Measurements from ENCODE around the gene EREG.
"Not testable (repeated sequence)": the region's sequence is repeated elsewhere in the genome, so short reads cannot be mapped to it uniquely, and the experiment has no call there.

Gene EREG

DNA sequence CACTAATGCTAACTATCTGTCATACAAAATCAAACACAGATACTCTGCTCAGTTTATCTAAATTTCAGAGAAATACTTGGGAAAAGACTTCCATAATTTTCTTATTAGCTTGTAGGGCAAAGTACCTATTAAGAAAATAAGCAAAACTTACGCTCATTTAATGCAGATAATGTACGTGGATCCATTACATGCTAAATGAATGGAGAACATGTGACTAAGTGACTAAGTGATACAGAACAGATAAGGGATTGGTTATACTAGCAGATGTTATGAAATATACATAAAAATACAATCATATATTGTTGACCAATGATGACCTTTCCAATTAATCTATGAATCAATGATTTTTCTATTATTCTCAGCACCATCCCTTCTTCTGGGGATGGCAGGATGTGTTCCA, 25.7 kb downstream of the EREG start:
- no peak for DNase-seq (ENCODE audit: low read depth)

DNA sequence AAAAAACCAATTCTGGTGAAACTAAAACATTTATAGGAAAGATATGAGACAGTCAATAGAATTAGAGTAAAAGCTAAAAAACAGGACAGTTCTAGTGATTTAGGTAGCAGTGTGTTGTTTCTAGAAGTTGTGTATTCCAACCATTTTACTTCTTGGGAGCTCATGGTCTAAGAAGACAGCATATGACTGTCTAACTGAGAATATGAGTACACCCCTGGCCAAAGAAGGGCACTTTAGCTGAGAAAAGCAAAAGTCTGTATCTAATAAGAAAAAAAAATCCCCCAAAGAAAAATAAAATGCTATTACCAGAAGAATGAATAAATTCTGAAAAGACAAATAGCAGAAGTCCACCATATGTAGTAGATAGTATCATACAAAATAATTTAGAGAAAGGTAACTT, 26.4 kb downstream of the EREG start:
- no peak for DNase-seq (ENCODE audit: low read depth)

GRCh38 chr4:74391890-74392475, 27.0 kb downstream of the EREG start:
- no peak for DNase-seq (ENCODE audit: low read depth)

DNA sequence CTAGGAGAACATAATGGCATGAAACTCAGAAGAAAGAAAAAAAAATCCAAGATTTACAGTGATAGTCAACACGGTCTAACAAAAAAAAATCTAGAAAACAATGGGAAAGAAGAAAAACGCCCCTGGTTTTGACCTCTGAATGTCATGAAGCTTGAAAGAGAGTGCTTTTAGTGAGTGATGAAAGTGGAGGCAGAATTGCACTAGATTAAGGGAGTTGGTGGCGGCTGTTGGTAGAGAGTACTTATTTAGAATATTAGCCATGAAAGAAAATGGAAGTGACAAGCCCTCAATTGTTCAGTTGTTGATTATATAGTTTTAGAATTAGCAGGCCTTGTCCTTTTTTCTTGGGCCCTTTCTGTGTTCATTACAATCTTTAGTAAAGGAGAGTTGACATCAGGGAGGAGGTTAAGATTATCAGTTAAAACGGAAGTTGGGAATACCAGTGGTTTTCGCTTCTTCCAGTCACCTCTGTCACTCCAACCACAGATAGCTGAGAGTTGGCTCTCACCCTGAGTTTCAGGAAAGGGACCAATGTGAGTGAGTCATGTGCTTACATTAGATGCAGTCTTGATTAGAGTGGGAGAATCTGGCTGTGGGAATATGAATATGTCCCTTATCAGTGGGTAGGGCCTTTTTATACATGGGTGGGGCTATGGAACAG, 29.7 kb downstream of the EREG start:
- no peak for DNase-seq (ENCODE audit: low read depth)

- no peak for DNase-seq (ENCODE audit: low read depth)
Measured at GRCh38 chr4:74395633-74396032, 30.7 kb downstream of the EREG start.

GRCh38 chr4:74397748-74398426, 32.9 kb downstream of the EREG start:
- DNase-seq (ENCODE audit: low read depth): no peak

DNA sequence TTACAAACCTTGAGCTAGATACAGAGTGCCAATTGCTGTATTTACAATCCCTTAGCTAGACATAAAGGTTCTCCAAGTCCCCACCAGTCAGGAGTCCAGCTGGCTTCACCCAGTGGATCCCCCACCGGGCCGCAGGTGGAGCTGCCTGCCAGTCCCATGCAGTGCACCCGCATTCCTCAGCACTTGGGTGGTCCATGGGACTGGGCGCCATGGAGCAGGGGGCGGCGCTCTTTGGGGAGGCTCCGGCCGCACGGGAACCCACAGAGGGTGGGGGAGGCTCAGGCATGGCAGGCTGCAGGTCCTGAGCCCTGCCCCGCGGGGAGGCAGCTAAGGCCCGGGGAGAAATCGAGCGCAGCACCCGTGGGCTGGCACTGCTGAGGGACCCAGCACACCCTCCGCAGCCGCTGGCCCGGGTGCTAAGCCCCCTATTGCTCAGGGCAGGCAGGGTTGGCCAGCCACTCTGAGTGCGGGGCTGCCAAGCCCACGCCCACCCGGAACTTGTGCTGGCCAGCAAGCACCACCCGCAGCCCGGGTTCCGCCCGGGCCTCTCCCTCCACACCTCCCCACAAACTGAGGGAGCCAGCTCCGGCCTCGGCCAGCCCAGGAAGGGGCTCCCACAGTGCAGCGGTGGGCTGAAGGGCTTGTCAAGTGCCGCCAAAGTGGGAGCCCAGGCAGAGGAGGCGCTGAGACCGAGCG, 34.1 kb downstream of the EREG start:
- DNase-seq (ENCODE audit: low read depth): not testable (repeated sequence)

DNA sequence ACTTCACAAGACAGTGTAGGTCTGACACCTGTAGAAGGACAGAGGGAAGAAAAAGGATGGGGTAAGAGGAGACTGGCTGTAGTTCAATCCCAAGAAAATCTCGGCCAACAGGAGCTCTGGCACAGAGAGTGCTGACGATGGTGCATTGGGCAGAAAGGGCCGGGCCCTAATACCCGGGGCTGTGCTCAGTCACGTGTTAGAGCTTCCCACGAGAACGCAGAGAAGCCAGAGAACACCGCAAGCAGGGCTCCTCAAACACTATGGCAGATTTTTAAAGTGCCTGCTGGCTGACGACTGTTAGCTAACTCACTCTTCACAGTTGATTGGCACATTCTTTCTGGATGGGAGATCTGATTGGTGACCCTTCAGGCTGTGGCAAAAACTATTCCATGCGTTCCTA, 35.5 kb downstream of the EREG start:
- DNase-seq (ENCODE audit: low read depth): no peak

DNA sequence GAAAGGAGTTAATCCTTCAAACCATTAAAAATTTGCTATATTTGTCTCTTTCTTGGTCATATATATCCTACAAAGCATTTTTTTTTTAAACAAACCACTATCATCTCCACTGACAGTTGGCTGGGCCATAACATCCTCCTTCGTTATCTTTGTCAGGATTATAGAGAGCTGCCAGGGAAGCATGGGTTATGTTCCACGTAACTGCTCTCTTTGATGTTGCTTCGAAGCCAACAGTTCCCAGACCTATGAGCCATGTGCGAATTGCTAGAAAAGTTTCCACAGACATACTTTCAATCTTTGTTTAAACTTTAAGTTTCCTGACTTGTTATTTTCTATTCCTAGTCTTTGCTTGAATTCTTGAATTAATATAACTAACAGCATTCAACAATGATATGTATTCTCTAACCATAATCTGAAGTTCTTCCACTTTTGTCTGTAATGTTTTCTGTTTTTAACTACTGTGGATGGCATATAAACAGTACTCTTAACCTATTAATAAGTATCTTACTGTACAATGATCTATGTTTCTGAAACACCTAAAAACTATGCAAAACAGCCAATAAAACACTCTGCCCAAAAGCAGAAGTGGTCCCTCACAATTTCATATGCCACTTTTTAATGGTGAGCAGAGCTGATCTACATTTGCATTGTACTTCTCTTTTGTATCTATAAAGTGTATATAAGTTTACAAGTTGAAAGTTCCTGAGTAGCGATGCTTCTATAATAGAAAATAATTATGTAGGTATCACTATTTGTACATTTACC, 37.9 kb downstream of the EREG start:
- no peak for DNase-seq (ENCODE audit: low read depth)

- DNase-seq (ENCODE audit: low read depth): no peak
Measured at GRCh38 chr4:74407891-74408290, 42.9 kb downstream of the EREG start.

- DNase-seq (ENCODE audit: low read depth): no peak
Measured at GRCh38 chr4:74408639-74409038, 43.7 kb downstream of the EREG start.

DNA sequence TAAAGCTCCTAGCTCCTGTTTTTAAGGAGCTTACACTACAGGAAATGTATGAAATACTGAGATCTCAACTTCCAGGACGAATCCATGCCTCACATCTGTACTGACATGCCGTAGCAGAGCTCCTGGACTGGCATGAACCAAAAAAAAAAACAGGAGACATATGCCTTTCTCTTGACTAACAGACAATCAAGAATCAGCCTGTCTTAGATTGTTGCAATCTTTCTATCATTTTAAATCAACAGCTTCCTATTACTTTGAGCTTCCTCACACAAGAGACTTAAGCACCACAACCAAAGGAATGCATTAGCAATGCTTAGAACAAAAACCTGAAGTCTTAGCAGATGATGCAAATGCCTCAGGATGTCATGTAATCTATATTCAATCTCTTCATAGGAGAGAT, 45.3 kb downstream of the EREG start:
- DNase-seq (ENCODE audit: low read depth): no peak

GRCh38 chr4:74412225-74412624, 47.3 kb downstream of the EREG start:
- no peak for DNase-seq (ENCODE audit: low read depth)

GRCh38 chr4:74413265-74413664, 48.3 kb downstream of the EREG start:
- DNase-seq (ENCODE audit: low read depth): no peak

- DNase-seq (ENCODE audit: low read depth): no peak
Measured at GRCh38 chr4:74414149-74414809, 49.3 kb downstream of the EREG start.

- DNase-seq (ENCODE audit: low read depth): no peak
Measured at GRCh38 chr4:74415602-74416300, 50.8 kb downstream of the EREG start.

DNA sequence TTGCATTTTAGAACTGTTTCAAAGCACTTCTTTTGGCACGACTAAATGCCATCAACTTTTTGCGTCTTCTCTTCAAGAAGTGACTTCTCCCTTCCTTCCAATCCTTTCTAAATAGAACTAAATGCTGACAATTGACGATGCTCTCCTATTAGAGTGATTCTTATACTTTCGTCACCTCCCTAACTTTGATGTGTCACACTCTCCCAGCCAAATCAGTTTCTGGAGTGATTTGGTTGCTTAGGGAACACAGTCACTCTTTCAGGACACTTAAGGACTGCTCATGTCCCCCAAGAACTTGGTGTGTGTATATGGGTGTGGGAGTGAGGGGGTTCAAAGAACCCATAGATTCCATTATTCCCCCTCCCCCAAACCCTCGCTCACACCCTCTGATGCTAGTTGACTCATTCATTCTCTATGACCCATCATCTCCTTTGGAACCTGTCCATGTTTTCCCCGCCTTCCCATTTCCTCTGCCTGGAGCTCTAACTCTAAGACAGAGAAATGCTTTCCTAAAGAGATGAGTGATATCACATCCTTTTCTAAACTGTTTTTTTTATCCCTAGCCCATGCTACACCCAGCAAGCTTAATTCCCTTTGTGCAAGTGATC, 53.2 kb downstream of the EREG start:
- no peak for DNase-seq (ENCODE audit: low read depth)

DNA sequence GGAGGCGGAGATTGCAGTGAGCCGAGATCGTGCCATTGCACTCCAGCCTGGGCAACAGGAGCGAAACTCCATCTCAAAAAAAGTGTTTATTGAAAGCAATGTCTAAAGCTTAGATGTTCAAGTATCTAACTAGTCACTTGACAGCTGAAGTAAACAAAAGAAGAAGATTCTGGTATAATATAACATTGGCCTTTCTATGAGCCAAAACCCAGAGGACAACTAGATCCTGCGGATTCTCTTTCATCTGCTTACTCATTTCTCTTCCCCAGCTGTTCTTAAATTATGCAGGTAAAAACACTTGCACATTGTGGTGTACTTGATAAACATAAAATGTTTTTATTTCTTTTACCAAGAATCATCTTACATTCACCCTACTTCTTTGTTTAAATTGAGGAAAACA, 55.9 kb downstream of the EREG start:
- DNase-seq (ENCODE audit: low read depth): no peak

DNA sequence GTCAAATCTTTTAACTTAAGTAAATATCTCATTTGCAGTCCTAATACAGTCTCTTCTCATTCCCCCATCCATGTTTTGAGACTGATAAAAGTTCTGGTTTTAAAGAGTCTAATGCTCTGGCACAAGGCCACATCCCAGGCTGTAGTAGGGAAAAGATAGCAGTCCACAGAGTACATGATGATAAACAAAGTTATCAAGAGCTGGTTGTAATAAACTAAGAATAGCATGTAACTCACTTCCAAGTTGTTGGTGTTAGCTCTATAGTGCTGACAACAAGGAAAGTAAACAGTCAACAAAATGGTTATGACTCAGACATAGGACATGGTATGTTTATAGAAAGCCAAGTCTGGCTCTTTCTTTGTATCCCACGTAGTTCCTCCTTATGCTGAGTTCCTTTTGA, 58.2 kb downstream of the EREG start:
- DNase-seq (ENCODE audit: low read depth): no peak

DNA sequence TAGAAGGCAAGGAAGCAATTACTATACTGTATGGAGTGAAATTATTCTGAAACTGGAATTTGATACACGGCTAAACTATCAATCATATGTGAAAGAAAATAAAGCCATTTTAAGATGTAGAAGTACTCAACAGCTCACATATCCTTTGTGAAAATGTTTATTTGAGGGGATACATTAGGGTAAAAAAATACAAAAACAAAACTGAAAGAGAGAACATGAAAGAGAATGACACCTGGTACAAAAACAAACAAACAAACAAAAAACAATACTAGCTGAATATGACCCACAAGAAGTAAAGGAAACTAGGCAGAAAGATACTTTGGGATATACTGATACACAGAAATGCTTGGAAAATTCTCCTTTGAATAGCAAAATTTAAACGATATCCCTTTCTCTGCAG, 59.2 kb downstream of the EREG start:
- DNase-seq (ENCODE audit: low read depth): no peak

DNA sequence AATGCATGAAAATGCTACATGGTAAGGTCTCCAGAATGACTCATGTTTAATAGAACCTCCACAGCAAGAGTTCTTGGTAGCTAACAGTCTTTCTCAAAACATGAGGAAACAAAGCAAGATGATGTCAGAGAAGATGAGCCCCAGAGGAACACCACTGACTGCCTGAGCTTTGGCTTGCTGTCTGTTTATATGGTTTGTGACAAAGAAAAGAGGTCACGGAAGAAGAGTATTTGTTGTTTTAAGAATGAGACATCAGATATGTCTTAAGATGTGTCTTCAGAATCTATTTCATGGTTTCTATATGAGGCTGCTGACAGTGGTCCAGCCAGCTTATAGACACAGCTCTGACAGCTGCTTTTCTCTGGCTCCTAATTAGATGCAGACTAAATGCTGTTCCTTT, 61.2 kb downstream of the EREG start:
- no peak for DNase-seq (ENCODE audit: low read depth)
